Osteoblast (primary cell): ENCODE measurements around the gene MLXIP. TPM values are rescaled to one million over a fixed set of nuclear protein-coding genes. Genes with fewer than 3 reads are reported as not detected.

Source experiments
- DNase-seq: peaks from one replicate; pipeline ENCODE4 v3.0.0; 2011; ENCODE audit warnings: low spot score, mixed read lengths; ENCODE audit not compliant: insufficient read length; ENCODE audit errors: missing footprints
- H2AFZ ChIP-seq: 2 replicates; pipeline ENCODE4 v1.6.0; 2011; ENCODE audit warnings: mild to moderate bottlenecking, low read length
- H3K27ac ChIP-seq: 2 replicates; pipeline ENCODE4 v1.5.1; 2011; ENCODE audit warnings: mild to moderate bottlenecking, low read depth, low read length, moderate library complexity
- H3K27me3 ChIP-seq: 2 replicates; pipeline ENCODE4 v1.6.0; 2012; ENCODE audit warnings: mild to moderate bottlenecking, control low read depth, inconsistent platforms, low read length, moderate library complexity; ENCODE audit not compliant: insufficient read depth
- H3K36me3 ChIP-seq: 2 replicates; pipeline ENCODE4 v1.5.1; 2011; ENCODE audit warnings: mild to moderate bottlenecking, low read length, control low read depth, moderate library complexity; ENCODE audit not compliant: insufficient read depth
- H3K4me1 ChIP-seq: 2 replicates; pipeline ENCODE4 v1.5.1; 2011; ENCODE audit warnings: mild to moderate bottlenecking, low read length, control low read depth, moderate library complexity; ENCODE audit not compliant: insufficient read depth
- H3K4me2 ChIP-seq: 2 replicates; pipeline ENCODE4 v1.6.0; 2011; ENCODE audit warnings: mild to moderate bottlenecking, low read length; ENCODE audit not compliant: insufficient read depth
- H3K4me3 ChIP-seq: fragments of 200-600 bp; sonication (generic); 3 replicates; pipeline ENCODE4 v1.5.1; 2012; ENCODE audit warnings: mild to moderate bottlenecking, low read length, inconsistent platforms; ENCODE audit not compliant: insufficient read depth
- H3K79me2 ChIP-seq: 2 replicates; pipeline ENCODE4 v1.6.0; 2012; ENCODE audit warnings: mild to moderate bottlenecking, low read length, control low read depth, inconsistent platforms; ENCODE audit not compliant: insufficient read depth
- H3K9me3 ChIP-seq: 2 replicates; pipeline ENCODE4 v1.5.1; 2011; ENCODE audit warnings: low read depth, low read length, control low read depth
- H4K20me1 ChIP-seq: 2 replicates; pipeline ENCODE4 v1.6.0; 2012; ENCODE audit warnings: mild to moderate bottlenecking, low read length, control low read depth; ENCODE audit not compliant: insufficient read depth
- total RNA-seq: library from RNA; depleted of rRNA; stranded (reverse); fragments of >200 nt; gene quantifications from 2 replicates; pipeline ENCODE4 v1.2.3, GENCODE V29; 2012
- TF ChIP-seq, protein P1 (sequence below): IDR thresholded peaks from 2 replicates; pipeline ENCODE4 v1.5.1; 2011; ENCODE audit warnings: mild to moderate bottlenecking, low read depth, low read length, moderate library complexity; ENCODE audit errors: extremely low read depth

Gene MLXIP
- total RNA-seq, 1 donor: 14.1 TPM

DNA sequence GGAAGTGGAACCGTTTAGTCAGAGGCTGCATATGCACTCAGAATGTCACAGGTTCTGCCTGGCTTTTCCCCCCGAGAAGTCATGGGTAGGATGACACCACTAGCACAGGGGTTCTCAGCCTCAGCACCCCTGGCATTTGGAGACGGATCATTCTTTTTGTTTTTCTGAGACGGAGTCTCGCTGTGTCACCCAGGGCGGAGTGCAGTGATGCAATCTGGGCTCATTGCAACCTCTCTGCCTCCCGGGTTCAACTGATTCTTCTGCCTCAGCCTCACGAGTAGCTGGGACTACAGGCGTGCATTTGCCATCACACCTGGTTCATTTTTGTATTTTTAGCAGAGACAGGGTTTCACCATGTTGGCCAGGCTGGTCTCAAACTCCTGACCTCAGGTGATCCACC lies 28.7 kb upstream of the MLXIP start:
- Histone ChIP-seq H3K4me1 (peaks cover 14% of the 10 kb centered on the region), H3K27ac (no peak overlapping the region), H3K79me2 (no peaks in the 10 kb centered on the region), H3K27me3 (no peaks in the 10 kb centered on the region), H3K4me2 (no peak overlapping the region), H3K36me3 (peaks cover 7% of the 10 kb centered on the region), H2AFZ (no peak overlapping the region), H3K9me3 (no peaks in the 10 kb centered on the region), H4K20me1 (no peaks in the 10 kb centered on the region), H3K4me3 (no peak overlapping the region)
- no peak for DNase-seq
- TF ChIP-seq, protein P1, sequence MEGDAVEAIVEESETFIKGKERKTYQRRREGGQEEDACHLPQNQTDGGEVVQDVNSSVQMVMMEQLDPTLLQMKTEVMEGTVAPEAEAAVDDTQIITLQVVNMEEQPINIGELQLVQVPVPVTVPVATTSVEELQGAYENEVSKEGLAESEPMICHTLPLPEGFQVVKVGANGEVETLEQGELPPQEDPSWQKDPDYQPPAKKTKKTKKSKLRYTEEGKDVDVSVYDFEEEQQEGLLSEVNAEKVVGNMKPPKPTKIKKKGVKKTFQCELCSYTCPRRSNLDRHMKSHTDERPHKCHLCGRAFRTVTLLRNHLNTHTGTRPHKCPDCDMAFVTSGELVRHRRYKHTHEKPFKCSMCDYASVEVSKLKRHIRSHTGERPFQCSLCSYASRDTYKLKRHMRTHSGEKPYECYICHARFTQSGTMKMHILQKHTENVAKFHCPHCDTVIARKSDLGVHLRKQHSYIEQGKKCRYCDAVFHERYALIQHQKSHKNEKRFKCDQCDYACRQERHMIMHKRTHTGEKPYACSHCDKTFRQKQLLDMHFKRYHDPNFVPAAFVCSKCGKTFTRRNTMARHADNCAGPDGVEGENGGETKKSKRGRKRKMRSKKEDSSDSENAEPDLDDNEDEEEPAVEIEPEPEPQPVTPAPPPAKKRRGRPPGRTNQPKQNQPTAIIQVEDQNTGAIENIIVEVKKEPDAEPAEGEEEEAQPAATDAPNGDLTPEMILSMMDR: no peak

DNA sequence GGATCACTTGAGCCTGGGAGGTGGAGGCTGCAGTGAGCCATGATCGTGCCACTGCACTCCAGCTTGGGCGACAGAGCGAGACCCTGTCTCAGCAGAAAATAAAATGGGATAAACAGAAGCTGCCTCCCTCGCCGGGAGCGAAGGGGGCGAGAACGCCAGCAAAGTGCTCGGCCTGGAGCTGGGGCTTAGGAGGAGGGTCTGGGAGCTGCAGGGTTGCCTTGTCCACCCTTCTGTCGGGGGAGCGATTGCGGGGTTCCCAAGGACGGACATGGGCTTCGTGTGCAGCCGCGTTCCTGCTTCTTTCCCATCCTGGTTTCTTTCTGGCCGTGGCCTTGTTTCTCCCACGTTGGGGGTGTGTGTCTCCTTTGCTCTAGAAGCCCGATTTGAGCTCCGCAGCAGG lies 27.9 kb upstream of the MLXIP start:
- Histone ChIP-seq H3K4me3 (no peak overlapping the region), H4K20me1 (no peaks in the 10 kb centered on the region), H3K27me3 (no peaks in the 10 kb centered on the region), H3K27ac (peak overlapping the region; percentile 20), H3K4me2 (no peak overlapping the region), H3K79me2 (no peaks in the 10 kb centered on the region), H3K9me3 (no peaks in the 10 kb centered on the region), H2AFZ (no peak overlapping the region), H3K4me1 (peaks cover 14% of the 10 kb centered on the region), H3K36me3 (peaks cover 7% of the 10 kb centered on the region)
- TF ChIP-seq, protein P1: no peak
- DNase-seq: peak; percentile 34

DNA sequence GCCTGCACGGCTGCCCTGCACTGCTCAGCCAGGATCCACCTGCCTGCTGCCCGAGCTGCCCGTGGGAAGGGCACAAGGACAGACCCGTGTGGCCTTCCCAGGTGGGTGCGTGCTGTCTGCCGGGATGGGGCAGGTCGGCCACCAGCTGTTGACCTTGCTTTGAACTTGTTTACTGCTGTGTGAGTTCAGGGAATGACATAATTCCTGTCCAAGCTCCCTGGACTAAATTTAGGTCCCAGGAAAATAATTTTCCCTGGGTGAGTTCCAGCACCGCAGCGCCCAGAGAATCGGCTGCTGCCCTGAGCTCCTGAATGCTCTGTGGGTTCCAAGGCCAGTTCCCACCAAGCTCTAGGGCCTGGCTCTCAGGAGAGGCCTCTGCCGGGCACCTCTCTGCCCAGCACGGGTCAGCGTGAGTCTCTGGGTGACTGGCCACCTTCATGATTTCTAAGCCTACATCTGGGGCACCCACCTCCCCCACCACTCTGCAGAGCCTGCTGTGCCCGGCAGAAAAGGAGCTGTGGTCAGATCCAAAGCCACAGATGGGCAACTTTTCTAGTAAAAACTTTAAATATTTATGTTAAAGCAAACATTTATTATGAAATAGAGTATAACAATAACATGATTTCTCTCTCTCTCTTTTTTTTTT lies 27.2 kb upstream of the MLXIP start:
- Histone ChIP-seq H3K4me2 (no peak overlapping the region), H4K20me1 (no peaks in the 10 kb centered on the region)

DNA sequence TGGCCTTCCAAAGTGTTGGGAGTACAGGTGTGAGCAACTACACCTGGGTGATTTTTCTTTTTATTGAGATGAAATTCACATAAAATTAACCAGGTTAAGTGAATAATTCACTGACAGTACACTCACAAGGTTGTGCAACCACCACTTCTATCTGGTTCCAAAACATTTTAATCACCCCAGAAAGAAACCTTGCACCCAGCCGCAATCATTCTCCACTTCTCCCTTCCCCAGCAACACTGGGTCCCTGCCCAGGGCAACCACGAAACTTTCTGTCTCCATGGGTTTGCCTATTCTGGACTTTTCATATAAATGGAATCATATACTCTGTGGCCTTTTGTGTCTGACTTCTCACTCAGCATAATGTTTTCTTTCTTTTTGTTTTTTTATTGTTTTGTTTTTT lies 26.3 kb upstream of the MLXIP start:
- no peak overlapping the region for H2AFZ ChIP-seq
- H3K27ac ChIP-seq: peak overlapping the region; percentile 33
- H3K27me3 ChIP-seq: no peaks in the 10 kb centered on the region
- peaks cover 16% of the 10 kb centered on the region for H3K36me3 ChIP-seq
- TF ChIP-seq, protein P1: no peak
- H3K79me2 ChIP-seq: no peaks in the 10 kb centered on the region
- peaks cover 14% of the 10 kb centered on the region for H3K4me1 ChIP-seq
- H3K4me2 ChIP-seq: no peak overlapping the region
- H3K4me3 ChIP-seq: no peak overlapping the region
- H4K20me1 ChIP-seq: no peaks in the 10 kb centered on the region
- peak; percentile 67 for DNase-seq
- H3K9me3 ChIP-seq: no peaks in the 10 kb centered on the region

More for the DNA sequence above, 27.2 kb upstream of the MLXIP start:
- Histone ChIP-seq H2AFZ (peak overlapping the region; percentile 5), H3K4me3 (no peak overlapping the region), H3K27me3 (no peaks in the 10 kb centered on the region), H3K4me1 (peaks cover 14% of the 10 kb centered on the region), H3K36me3 (peaks cover 9% of the 10 kb centered on the region), H3K27ac (peak overlapping the region; percentile 20), H3K9me3 (no peaks in the 10 kb centered on the region), H3K79me2 (no peaks in the 10 kb centered on the region)
- DNase-seq: peak; percentile 57
- TF ChIP-seq, protein P1: no peak
